HEK293 (cell line): ENCODE measurements around the gene DGCR8.

Source experiments
- BCL11B ChIP-seq: fragments of 450-650 bp; formaldehyde crosslinking; IDR thresholded peaks from 2 replicates; pipeline ENCODE4 v1.5.1; 2016; ENCODE audit warnings: low read depth, missing biosample characterization, missing genetic modification characterization
- PRDM10 ChIP-seq: fragments of 450-650 bp; formaldehyde crosslinking; IDR thresholded peaks from 2 replicates; pipeline ENCODE4 v1.5.1; 2016; ENCODE audit warnings: missing biosample characterization, missing genetic modification characterization
- REST ChIP-seq: fragments of 450-650 bp; formaldehyde crosslinking; IDR thresholded peaks from 2 replicates; pipeline ENCODE4 v1.5.1; 2016; ENCODE audit warnings: missing biosample characterization, missing genetic modification characterization
- YY1 ChIP-seq: fragments of 450-650 bp; formaldehyde crosslinking; IDR thresholded peaks from 2 replicates; pipeline ENCODE4 v1.5.1; 2018; ENCODE audit warnings: missing biosample characterization, missing genetic modification characterization
- ZBTB20 ChIP-seq: fragments of 450-650 bp; formaldehyde crosslinking; IDR thresholded peaks from 2 replicates; pipeline ENCODE4 v1.5.1; 2016; ENCODE audit warnings: missing biosample characterization, missing genetic modification characterization
- ZBTB7A ChIP-seq: fragments of 450-650 bp; formaldehyde crosslinking; IDR thresholded peaks from 2 replicates; pipeline ENCODE4 v1.5.1; 2016; ENCODE audit warnings: low read depth, missing biosample characterization, missing genetic modification characterization
- ZNF48 ChIP-seq: fragments of 450-650 bp; formaldehyde crosslinking; IDR thresholded peaks from 2 replicates; pipeline ENCODE4 v1.5.1; 2016; ENCODE audit warnings: missing biosample characterization, missing genetic modification characterization
- ZNF521 ChIP-seq: fragments of 450-650 bp; formaldehyde crosslinking; IDR thresholded peaks from 2 replicates; pipeline ENCODE4 v1.5.1; 2017; ENCODE audit warnings: missing biosample characterization, mild to moderate bottlenecking, missing genetic modification characterization
- ZNF654 ChIP-seq: fragments of 450-650 bp; formaldehyde crosslinking; IDR thresholded peaks from 2 replicates; pipeline ENCODE4 v1.5.1; 2016; ENCODE audit warnings: low read depth, missing biosample characterization, missing genetic modification characterization
- TF ChIP-seq, protein P1 (sequence below): fragments of 450-650 bp; formaldehyde crosslinking; IDR thresholded peaks from 2 replicates; pipeline ENCODE4 v1.5.1; 2016; ENCODE audit warnings: missing biosample characterization, missing genetic modification characterization, low read depth
- TF ChIP-seq, protein P2 (sequence below): fragments of 450-650 bp; formaldehyde crosslinking; IDR thresholded peaks from 2 replicates; pipeline ENCODE4 v1.5.1; 2016; ENCODE audit warnings: missing biosample characterization, missing genetic modification characterization
- TF ChIP-seq, protein P3 (sequence below): fragments of 450-650 bp; formaldehyde crosslinking; IDR thresholded peaks from 2 replicates; pipeline ENCODE4 v1.5.1; 2017; ENCODE audit warnings: missing biosample characterization, missing genetic modification characterization

GRCh38 chr22:20131859-20132685 lies 52.0 kb downstream of the DGCR8 start:
- TF ChIP-seq ZNF48 (tag by site-specific recombination): no peak
- no peak for TF ChIP-seq YY1 (tag by site-specific recombination)
- no peak for TF ChIP-seq REST (tag by site-specific recombination)
- TF ChIP-seq, protein P1, sequence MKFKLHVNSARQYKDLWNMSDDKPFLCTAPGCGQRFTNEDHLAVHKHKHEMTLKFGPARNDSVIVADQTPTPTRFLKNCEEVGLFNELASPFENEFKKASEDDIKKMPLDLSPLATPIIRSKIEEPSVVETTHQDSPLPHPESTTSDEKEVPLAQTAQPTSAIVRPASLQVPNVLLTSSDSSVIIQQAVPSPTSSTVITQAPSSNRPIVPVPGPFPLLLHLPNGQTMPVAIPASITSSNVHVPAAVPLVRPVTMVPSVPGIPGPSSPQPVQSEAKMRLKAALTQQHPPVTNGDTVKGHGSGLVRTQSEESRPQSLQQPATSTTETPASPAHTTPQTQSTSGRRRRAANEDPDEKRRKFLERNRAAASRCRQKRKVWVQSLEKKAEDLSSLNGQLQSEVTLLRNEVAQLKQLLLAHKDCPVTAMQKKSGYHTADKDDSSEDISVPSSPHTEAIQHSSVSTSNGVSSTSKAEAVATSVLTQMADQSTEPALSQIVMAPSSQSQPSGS (tag by site-specific recombination): no peak
- TF ChIP-seq PRDM10 (tag by site-specific recombination): no peak
- TF ChIP-seq BCL11B (tag by site-specific recombination): peak; percentile 30; the same call in 1 of the 2 replicates
- peak; percentile 52; the same call in 1 of the 2 replicates for TF ChIP-seq ZBTB20 (tag by site-specific recombination)
- 0 out of 2 replicates have a peak, but pooled peaks have one; percentile 17 for TF ChIP-seq ZBTB7A (tag by site-specific recombination)
- no peak for TF ChIP-seq ZNF654
- no peak for TF ChIP-seq ZNF521 (tag by site-specific recombination)
- TF ChIP-seq, protein P2, sequence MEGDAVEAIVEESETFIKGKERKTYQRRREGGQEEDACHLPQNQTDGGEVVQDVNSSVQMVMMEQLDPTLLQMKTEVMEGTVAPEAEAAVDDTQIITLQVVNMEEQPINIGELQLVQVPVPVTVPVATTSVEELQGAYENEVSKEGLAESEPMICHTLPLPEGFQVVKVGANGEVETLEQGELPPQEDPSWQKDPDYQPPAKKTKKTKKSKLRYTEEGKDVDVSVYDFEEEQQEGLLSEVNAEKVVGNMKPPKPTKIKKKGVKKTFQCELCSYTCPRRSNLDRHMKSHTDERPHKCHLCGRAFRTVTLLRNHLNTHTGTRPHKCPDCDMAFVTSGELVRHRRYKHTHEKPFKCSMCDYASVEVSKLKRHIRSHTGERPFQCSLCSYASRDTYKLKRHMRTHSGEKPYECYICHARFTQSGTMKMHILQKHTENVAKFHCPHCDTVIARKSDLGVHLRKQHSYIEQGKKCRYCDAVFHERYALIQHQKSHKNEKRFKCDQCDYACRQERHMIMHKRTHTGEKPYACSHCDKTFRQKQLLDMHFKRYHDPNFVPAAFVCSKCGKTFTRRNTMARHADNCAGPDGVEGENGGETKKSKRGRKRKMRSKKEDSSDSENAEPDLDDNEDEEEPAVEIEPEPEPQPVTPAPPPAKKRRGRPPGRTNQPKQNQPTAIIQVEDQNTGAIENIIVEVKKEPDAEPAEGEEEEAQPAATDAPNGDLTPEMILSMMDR (tag by site-specific recombination): no peak
- TF ChIP-seq, protein P3, sequence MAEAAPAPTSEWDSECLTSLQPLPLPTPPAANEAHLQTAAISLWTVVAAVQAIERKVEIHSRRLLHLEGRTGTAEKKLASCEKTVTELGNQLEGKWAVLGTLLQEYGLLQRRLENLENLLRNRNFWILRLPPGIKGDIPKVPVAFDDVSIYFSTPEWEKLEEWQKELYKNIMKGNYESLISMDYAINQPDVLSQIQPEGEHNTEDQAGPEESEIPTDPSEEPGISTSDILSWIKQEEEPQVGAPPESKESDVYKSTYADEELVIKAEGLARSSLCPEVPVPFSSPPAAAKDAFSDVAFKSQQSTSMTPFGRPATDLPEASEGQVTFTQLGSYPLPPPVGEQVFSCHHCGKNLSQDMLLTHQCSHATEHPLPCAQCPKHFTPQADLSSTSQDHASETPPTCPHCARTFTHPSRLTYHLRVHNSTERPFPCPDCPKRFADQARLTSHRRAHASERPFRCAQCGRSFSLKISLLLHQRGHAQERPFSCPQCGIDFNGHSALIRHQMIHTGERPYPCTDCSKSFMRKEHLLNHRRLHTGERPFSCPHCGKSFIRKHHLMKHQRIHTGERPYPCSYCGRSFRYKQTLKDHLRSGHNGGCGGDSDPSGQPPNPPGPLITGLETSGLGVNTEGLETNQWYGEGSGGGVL (tag by site-specific recombination): no peak
